Breast epithelium (tissue), 4 donors: ENCODE results near the gene KIAA2012. TPM values are rescaled to one million over a fixed set of nuclear protein-coding genes. Genes with fewer than 3 reads are reported as not detected.
"Not testable (repeated sequence)": the region's sequence is repeated elsewhere in the genome, so short reads cannot be mapped to it uniquely, and the experiment has no call there.

ENCODE experiments used
- DNase-seq, 2 donors: peaks; one replicate each; pipeline ENCODE4 v3.0.0-alpha.2; 2019; ENCODE audit warnings: low spot score in 2 of 2
- H3K27ac ChIP-seq, 2 donors: fragments of 200-600 bp; sonication (generic) in 1 of 2; one replicate each; pipeline ENCODE4 v1.5.1; 2016 to 2019; ENCODE audit warnings: mild to moderate bottlenecking in 1 of 2
- H3K27me3 ChIP-seq, 2 donors: fragments of 200-600 bp; sonication (generic) in 1 of 2; one replicate each; pipeline versions ENCODE4 v1.5.1 to v1.6.0; 2017 to 2019; ENCODE audit warnings: control low read depth in 1 of 2, mild to moderate bottlenecking in 1 of 2
- H3K36me3 ChIP-seq: fragments of 200-600 bp; one replicate; pipeline ENCODE4 v1.5.1; 2019
- H3K4me1 ChIP-seq, 2 donors: fragments of 200-600 bp; sonication (generic); one replicate each; pipeline ENCODE4 v1.5.1; 2016 to 2019; ENCODE audit warnings: control low read depth in 1 of 2
- H3K4me3 ChIP-seq, 3 donors: fragments of 200-600 bp; sonication (generic); 1 replicate in 2 of 3; 2 replicates in 1 of 3; pipeline ENCODE4 v1.5.1; 2016 to 2019; ENCODE audit warnings: mild to moderate bottlenecking in 3 of 3, moderate library complexity in 2 of 3
- H3K9me3 ChIP-seq, 2 donors: fragments of 200-600 bp; sonication (generic) in 1 of 2; one replicate each; pipeline ENCODE4 v1.5.1; 2016 to 2019; ENCODE audit warnings: control low read depth in 1 of 2
- POLR2A ChIP-seq: fragments of 450-650 bp; IDR thresholded peaks from one replicate; pipeline ENCODE4 v1.6.1; 2016; ENCODE audit warnings: antibody characterized with exemption, mild to moderate bottlenecking, moderate library complexity
- POLR2AphosphoS5 ChIP-seq, 3 donors: sonication (generic); formaldehyde crosslinking; IDR thresholded peaks; one replicate each; pipeline ENCODE4 v1.6.1; 2017; ENCODE audit warnings: antibody characterized with exemption in 3 of 3
- intact Hi-C: fragments of 100-400 bp; cut with DNase I; formaldehyde crosslinking; loops from one replicate; pipeline ENCODE4 v1.15.1; 2023; ENCODE audit warnings: low total_unique reads
- total RNA-seq, 3 donors: library from RNA; depleted of rRNA; stranded (reverse); fragments of >200 nt; gene quantifications; one replicate each; pipeline ENCODE4 v1.1.0, GENCODE V29; 2016
- TF ChIP-seq, protein P1 (sequence below), 3 donors: fragments of 450-650 bp; IDR thresholded peaks; one replicate each; pipeline ENCODE4 v1.5.1; 2016 to 2017; ENCODE audit warnings: antibody characterized with exemption in 3 of 3, mild to moderate bottlenecking in 3 of 3, moderate library complexity in 3 of 3

KIAA2012 gene
- total RNA-seq, 3 donors from 2014 or later, result not detected

DNA sequence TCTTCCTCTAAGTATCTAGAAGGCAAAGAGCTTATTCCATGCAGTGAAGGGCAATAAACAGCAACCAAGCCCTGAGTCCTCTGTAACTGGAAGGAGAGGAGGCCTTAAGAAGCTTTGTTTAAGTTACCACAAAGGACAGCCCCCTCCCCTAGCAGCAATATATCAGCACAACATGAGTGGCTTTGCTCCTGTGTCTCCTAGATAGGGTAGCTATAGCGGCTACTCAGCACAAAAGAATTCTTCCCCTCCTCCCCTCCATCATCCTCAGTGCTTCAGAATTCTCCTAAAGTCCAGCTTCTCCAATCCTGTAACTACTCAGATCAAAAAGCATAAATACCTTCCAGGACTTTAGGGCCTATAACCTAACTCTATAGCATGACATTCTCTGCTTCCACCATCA lies 148.8 kb downstream of the KIAA2012 start:
- H3K27ac ChIP-seq, result no peak overlapping the region
- intact Hi-C loops, result no loop called here

DNA sequence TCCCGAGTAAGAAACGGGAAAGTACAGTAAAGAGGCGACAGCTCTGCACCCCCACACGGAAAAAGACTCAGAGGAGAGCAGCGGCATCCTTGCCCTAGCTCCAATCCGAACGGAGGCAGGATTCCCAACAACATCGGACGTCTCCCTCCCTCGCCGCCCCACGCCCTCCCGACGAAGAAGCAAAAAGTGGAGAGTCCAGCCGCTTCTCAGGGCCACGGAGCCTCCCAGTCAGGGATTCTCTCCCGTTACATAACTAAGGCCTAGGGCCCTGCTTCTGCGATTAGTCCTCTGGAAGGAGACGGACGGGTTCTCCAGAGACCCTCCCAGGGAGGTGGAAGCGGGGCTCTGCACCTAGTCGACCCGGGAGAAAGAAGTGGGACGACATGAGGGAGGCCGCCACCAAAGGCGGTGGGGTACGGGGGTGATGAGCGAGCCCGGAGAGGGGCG lies 164.8 kb downstream of the KIAA2012 start:
- DNase-seq, result no peak
- H3K4me3 ChIP-seq, result peak overlapping the region; percentile 96 to 99 (median 98)
- no peaks in the 10 kb centered on the region for H3K36me3 ChIP-seq
- H3K27me3 ChIP-seq, result no peaks in the 10 kb centered on the region
- H3K9me3 ChIP-seq, result no peaks in the 10 kb centered on the region
- H3K27ac ChIP-seq, result peak overlapping the region; percentile 95 to 99
- intact Hi-C loops, result no loop called here
- TF ChIP-seq POLR2AphosphoS5 (IDR thresholded peaks at IDR 0.05), result no peak
- TF ChIP-seq POLR2A, result no peak
- TF ChIP-seq, protein P1, sequence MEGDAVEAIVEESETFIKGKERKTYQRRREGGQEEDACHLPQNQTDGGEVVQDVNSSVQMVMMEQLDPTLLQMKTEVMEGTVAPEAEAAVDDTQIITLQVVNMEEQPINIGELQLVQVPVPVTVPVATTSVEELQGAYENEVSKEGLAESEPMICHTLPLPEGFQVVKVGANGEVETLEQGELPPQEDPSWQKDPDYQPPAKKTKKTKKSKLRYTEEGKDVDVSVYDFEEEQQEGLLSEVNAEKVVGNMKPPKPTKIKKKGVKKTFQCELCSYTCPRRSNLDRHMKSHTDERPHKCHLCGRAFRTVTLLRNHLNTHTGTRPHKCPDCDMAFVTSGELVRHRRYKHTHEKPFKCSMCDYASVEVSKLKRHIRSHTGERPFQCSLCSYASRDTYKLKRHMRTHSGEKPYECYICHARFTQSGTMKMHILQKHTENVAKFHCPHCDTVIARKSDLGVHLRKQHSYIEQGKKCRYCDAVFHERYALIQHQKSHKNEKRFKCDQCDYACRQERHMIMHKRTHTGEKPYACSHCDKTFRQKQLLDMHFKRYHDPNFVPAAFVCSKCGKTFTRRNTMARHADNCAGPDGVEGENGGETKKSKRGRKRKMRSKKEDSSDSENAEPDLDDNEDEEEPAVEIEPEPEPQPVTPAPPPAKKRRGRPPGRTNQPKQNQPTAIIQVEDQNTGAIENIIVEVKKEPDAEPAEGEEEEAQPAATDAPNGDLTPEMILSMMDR (IDR thresholded peaks at IDR 0.05), result no peak
- peaks cover 0 to 7% of the 10 kb centered on the region in 2 donors for H3K4me1 ChIP-seq

More for the DNA sequence above, 148.8 kb downstream of the KIAA2012 start:
- no peak for TF ChIP-seq POLR2A
- TF ChIP-seq, protein P1 (IDR thresholded peaks at IDR 0.05), result no peak
- TF ChIP-seq POLR2AphosphoS5 (IDR thresholded peaks at IDR 0.05), result no peak
- no peak for DNase-seq
- Histone ChIP-seq H3K4me3 (no peak overlapping the region), H3K4me1 (no peaks in the 10 kb centered on the region), H3K27me3 (no peaks in the 10 kb centered on the region), H3K9me3 (no peaks in the 10 kb centered on the region), H3K36me3 (no peaks in the 10 kb centered on the region)

DNA sequence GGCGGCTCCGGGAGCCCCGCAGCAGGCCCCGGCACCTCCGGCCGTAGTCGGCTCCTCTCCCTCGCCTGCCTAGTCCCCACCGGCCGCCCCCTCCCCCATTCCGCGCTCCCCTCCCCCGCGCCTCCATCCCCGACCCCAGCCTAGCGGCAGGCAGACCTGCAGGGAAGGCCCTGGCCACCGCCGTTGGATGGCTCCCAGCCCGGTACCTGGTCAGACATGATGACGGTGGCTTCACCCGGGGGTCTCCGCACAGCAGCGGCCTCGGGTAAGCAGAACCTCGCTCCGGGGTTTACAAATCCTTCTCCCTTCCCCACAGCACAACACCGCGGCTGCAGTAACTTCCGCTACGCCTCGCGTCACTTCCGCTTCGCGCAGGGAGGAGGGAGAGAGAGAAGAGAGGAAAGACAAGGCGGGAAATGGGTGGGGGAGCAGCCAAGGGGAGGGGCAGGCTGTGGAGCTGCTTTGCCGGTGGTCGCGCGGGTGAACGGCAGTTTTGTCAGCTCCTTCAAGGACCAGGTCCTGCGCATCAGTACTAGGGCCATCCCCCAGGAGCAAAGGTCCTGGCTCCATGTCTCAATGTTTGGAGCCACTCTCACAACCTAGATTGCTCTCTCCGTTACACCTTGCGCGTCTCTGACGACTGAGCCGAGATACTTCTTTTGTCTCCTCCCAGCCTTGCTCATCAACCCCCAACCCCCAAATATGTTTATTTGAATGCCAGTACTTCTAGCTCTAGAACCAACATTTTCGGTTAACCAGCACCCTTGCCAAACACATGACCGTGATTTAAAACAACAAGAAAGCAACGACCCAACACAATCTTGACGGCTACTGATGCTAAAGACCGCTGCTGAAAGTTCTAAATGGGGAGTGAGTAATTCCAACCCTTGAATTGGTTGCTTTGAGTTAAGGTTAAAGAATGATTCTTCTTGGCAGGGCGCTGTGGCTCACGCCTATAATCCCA lies 165.5 kb downstream of the KIAA2012 start, which contains the start of gene SUMO1:
SUMO1 (minus strand) TSS at position 364 of the 964 bp plus-strand sequence; CDS start at position 218, 146 bp downstream.
- peak; percentile 78 to 83 for DNase-seq
- peak within 1 kb of the TSS; percentile 96 to 99 (median 98) for H3K4me3 ChIP-seq
- no peaks in the 10 kb centered on the region for H3K36me3 ChIP-seq
- peak within 1 kb of the TSS; percentile 95 to 99 for H3K27ac ChIP-seq
- no peaks in the 10 kb centered on the region for H3K27me3 ChIP-seq
- no peak for TF ChIP-seq POLR2A
- TF ChIP-seq, protein P1 (IDR thresholded peaks at IDR 0.05), result no peak
- peak; percentile 48 to 88 (median 51) for TF ChIP-seq POLR2AphosphoS5 (IDR thresholded peaks at IDR 0.05)
- H3K9me3 ChIP-seq, result no peaks in the 10 kb centered on the region
- intact Hi-C loops, result no loop called here
- peaks cover 0 to 7% of the 10 kb centered on the region in 2 donors for H3K4me1 ChIP-seq

DNA sequence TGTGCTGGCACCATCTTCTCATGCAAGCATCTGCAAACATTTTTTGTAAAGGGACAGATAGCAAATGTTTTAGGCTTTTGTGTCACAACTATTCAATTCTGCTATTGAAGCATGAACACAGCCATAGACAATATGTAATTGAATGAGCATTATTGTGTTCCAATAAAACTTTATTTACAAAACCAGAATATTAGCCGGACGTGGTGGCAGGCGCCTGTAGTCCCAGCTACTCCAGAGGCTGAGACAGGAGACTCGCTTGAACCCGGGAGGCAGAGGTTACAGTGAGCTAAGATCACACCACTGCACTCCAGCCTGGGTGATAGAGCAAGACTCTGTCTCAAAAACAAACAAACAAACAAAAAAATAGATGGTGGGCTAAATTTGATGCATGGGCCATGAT lies 174.7 kb downstream of the KIAA2012 start:
- intact Hi-C loops, DNase-seq: not testable (repeated sequence)

DNA sequence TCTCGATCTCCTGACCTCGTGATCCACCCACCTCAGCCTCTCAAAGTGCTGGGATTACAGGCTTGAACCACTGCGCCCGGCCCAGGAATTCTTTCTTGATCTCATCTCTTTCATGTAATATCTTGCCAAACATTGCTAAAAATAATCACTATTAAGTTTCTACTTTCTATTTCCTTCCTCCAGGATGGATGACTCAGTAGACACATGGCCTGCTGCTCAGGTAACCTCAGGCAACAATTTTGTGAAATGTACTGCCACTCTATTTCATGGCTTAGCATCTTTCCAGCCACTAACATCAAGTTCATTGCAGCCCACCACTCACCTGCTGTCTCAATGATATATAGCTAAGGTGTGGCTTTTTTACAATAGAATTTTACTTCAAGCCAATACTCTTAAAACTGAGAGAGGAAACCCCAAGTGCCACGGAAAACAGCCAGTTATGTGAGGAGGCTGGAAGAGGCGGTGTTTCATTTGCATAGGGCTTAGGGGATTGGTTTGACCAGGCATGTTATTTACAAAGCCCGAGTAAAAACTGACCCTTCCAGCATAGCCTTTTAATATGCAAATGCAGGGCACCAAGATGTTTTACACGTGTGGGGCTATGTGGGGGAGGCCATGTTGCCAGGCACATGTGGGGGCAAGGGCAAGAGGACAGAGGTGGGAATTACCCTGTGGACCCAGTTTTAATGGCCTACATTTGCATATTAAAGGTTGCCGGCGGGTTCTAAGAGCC lies 176.6 kb downstream of the KIAA2012 start:
- TF ChIP-seq, protein P1 (IDR thresholded peaks at IDR 0.05), result no peak
- TF ChIP-seq POLR2AphosphoS5 (IDR thresholded peaks at IDR 0.05) (no peak), POLR2A (no peak)
- H3K4me3 ChIP-seq, result no peak overlapping the region
- H3K27ac ChIP-seq, result no peak overlapping the region
- intact Hi-C loops, result no loop called here
- H3K4me1 ChIP-seq, result no peaks in the 10 kb centered on the region
- H3K36me3 ChIP-seq, result no peaks in the 10 kb centered on the region
- H3K27me3 ChIP-seq, result no peaks in the 10 kb centered on the region
- DNase-seq, result no peak
- no peaks in the 10 kb centered on the region for H3K9me3 ChIP-seq

More for the DNA sequence above, 174.7 kb downstream of the KIAA2012 start:
- H3K36me3 ChIP-seq, H3K27ac ChIP-seq, H3K4me3 ChIP-seq, H3K27me3 ChIP-seq, H3K9me3 ChIP-seq, H3K4me1 ChIP-seq: not testable (repeated sequence)
